Lower leg skin (tissue), 4 donors: ENCODE data around the gene RIC1. TPM values are rescaled to one million over a fixed set of nuclear protein-coding genes. Genes with fewer than 3 reads are reported as not detected.

Source experiments
- DNase-seq, 2 donors: peaks; one replicate each; pipeline ENCODE4 v3.0.0-alpha.2; 2019; ENCODE audit warnings: low spot score in 2 of 2
- H3K4me3 ChIP-seq: fragments of 200-600 bp; sonication (generic); 2 replicates; pipeline ENCODE4 v1.5.1; 2017; ENCODE audit warnings: mild to moderate bottlenecking, low read depth; ENCODE audit not compliant: poor library complexity, severe bottlenecking
- POLR2A ChIP-seq, 2 donors: fragments of 450-650 bp; IDR thresholded peaks; one replicate each; pipeline ENCODE4 v1.6.1; 2016 to 2017; ENCODE audit warnings: antibody characterized with exemption in 2 of 2, mild to moderate bottlenecking in 1 of 2, moderate library complexity in 1 of 2
- WGBS, 2 donors: methylation state at CpG; one replicate each; pipeline ENCODE4 v1.1.5; 2018; 5-methylcytosine and 5-hydroxymethylcytosine counted together
- intact Hi-C: fragments of 100-400 bp; cut with DNase I; formaldehyde crosslinking; loops from one replicate; pipeline ENCODE4 v1.15.0; 2023; ENCODE audit warnings: low total_unique reads
- total RNA-seq, 4 donors: library from RNA; depleted of rRNA; stranded (reverse); fragments of >200 nt; gene quantifications; one replicate each; pipeline ENCODE4 v1.1.0, GENCODE V29; 2016
- TF ChIP-seq, protein P1 (sequence below), 3 donors: fragments of 450-650 bp; IDR thresholded peaks; one replicate each; pipeline ENCODE4 v1.5.1; 2016; ENCODE audit warnings: antibody characterized with exemption in 3 of 3, mild to moderate bottlenecking in 3 of 3, moderate library complexity in 2 of 3

The RIC1 gene
- total RNA-seq, 4 donors from 2014 or later = 31.3 to 62.3 (median 37.6) TPM

DNA sequence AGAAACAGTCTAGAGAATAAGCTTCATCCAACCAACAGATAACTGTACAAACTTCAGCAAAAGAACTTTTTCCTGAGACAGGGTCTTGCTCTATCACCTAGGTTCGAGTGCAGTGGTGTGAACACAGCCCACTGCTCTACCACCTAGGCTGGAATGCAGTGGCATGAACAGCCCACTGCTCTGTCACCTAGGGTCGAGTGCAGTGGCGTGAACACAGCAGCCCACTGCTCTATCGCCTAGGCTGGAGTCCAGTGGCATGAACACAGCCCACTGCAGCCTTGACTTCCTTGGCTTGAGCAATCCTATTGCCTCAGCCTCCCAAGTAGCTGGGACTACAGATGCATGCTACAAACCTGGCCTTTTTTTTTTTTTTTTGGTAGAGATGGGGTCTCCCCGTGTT is 160.6 kb downstream of the RIC1 start:
- no peak for DNase-seq
- WGBS, 2 donors = 94 to 95% methylated on average over 5 of the region's 5 CpGs
- TF ChIP-seq, protein P1, sequence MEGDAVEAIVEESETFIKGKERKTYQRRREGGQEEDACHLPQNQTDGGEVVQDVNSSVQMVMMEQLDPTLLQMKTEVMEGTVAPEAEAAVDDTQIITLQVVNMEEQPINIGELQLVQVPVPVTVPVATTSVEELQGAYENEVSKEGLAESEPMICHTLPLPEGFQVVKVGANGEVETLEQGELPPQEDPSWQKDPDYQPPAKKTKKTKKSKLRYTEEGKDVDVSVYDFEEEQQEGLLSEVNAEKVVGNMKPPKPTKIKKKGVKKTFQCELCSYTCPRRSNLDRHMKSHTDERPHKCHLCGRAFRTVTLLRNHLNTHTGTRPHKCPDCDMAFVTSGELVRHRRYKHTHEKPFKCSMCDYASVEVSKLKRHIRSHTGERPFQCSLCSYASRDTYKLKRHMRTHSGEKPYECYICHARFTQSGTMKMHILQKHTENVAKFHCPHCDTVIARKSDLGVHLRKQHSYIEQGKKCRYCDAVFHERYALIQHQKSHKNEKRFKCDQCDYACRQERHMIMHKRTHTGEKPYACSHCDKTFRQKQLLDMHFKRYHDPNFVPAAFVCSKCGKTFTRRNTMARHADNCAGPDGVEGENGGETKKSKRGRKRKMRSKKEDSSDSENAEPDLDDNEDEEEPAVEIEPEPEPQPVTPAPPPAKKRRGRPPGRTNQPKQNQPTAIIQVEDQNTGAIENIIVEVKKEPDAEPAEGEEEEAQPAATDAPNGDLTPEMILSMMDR (IDR thresholded peaks at IDR 0.05) = no peak
- TF ChIP-seq POLR2A (IDR thresholded peaks at IDR 0.05) = no peak
- no peak overlapping the region for H3K4me3 ChIP-seq
- intact Hi-C loops = no loop called here

DNA sequence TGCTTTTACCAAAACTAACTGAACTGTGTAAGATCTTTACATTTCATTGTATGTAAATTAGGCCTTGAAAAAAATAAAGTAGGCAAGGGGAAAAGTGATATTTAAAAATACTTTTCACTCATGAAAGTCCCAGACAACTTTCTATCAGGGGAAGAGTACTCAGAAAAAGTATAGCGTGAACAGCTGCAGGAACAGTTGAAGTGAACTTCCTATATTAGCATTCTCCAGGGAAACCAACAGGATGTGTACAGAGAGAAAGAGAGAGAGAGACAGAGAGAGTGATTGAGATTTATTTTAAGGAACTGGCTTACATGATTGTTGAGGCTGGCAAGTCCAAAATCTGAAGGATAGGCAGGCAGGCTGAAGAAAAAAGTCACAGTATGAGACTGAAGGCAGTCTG is 162.0 kb downstream of the RIC1 start:
- 74 to 88% methylated on average over 1 of the region's 1 CpG for WGBS, 2 donors

DNA sequence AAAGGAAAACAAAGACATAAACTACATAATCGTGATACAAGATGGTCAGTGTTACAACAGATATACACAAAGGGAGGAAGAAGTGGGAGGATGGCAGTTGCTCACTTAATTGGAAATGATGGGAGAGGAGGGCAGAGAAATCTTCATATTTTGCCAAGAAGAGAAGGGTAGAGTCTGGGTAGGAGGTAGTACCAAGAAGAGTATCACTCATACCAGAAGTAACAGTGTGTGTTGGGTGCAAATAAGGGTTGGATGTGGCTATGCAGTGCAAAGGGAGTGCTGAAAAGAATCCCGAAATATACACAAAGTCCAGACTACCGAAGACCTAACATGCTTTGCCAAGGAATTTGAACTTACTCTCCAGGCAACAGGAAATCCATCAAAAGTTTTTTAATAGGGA is 163.0 kb downstream of the RIC1 start:
- no peak for TF ChIP-seq POLR2A (IDR thresholded peaks at IDR 0.05)
- TF ChIP-seq, protein P1 (IDR thresholded peaks at IDR 0.05) = no peak
- intact Hi-C loops = no loop called here
- DNase-seq = no peak
- no peak overlapping the region for H3K4me3 ChIP-seq
- 83 to 84% methylated on average over 3 of the region's 3 CpGs for WGBS, 2 donors

More for the DNA sequence above, 162.0 kb downstream of the RIC1 start:
- DNase-seq = no peak
- H3K4me3 ChIP-seq = no peak overlapping the region
- no peak for TF ChIP-seq POLR2A (IDR thresholded peaks at IDR 0.05)
- TF ChIP-seq, protein P1 (IDR thresholded peaks at IDR 0.05) = no peak
- intact Hi-C loops = no loop called here

DNA sequence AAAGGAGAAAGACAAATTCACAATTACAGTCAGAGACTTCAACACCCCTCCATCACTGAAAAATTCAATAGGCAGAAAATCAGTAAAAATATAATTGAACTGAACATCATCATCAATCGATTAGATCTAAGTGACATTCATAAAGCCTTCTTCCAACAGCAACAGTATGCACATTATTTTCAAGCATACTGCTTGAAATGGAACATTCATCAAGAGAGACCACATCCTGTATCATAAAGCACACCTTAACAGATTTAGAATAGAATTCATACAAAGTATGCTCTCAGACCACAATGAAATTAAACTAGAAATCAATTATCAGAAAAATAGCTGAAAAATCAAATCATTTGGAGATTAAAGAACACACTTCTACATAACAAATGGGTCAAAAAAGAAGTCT is 164.9 kb downstream of the RIC1 start:
- intact Hi-C loops = no loop called here
- H3K4me3 ChIP-seq = no peak overlapping the region
- WGBS, 2 donors = 93 to 97% methylated on average over 1 of the region's 1 CpG
- TF ChIP-seq, protein P1 (IDR thresholded peaks at IDR 0.05) = no peak
- no peak for TF ChIP-seq POLR2A (IDR thresholded peaks at IDR 0.05)
- no peak for DNase-seq

DNA sequence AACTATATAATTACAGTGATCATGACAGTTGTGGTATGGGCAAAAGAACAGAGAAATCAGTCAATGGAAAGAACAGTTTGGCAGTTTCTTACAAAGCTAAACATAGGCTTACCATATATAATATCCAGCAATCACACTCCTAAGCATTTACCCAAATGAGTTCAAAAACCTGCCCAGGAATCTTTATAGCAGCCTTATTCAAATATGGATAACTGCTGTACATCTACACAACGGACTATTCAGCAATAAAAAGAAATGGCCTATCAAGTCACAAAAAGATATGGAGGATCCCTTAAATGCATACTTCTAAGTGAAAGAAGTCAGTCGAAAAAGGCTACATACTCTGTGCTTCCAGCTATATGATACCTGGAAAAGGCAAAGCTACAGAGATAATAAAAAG is 167.4 kb downstream of the RIC1 start:
- H3K4me3 ChIP-seq = no peak overlapping the region
- intact Hi-C loops = no loop called here
- 92 to 96% methylated on average over 2 of the region's 2 CpGs for WGBS, 2 donors
- TF ChIP-seq, protein P1 (IDR thresholded peaks at IDR 0.05) = no peak
- no peak for TF ChIP-seq POLR2A (IDR thresholded peaks at IDR 0.05)
- no peak for DNase-seq

DNA sequence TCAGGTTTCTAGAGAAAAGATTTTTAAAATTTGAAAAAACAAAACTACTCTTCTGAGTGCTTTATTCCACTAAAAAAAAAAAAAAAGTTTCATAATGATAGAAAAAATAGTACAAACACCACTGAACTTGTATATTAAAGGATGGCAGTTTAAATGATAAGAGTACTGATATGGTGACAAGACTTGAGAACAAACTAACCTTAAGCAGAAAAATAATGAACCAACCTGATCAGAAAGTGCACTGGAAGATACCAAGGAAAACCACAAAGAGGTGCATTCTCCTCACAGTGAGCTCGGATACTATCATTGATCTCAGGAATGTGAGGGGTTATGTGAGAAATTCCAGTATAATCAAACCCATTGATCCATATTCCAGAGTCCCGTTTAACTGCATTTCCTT is 169.7 kb downstream of the RIC1 start:
- DNase-seq = no peak
- WGBS, 2 donors = 66 to 68% methylated on average over 2 of the region's 2 CpGs
- no peak overlapping the region for H3K4me3 ChIP-seq
- intact Hi-C loops = no loop called here
- TF ChIP-seq POLR2A (IDR thresholded peaks at IDR 0.05) = no peak
- TF ChIP-seq, protein P1 (IDR thresholded peaks at IDR 0.05) = no peak
